H54 (cell line): ENCODE data around the gene MAGI2.
"Not testable (repeated sequence)": the region's sequence is repeated elsewhere in the genome, so short reads cannot be mapped to it uniquely, and the experiment has no call there.

Experiments
- DNase-seq: peaks from one replicate; pipeline ENCODE4 v3.0.0; 2011; ENCODE audit warnings: low spot score, mixed read lengths; ENCODE audit not compliant: insufficient read length
- FAIRE-seq: peaks from 3 replicates; lab custom pipeline; 2011; peaks lifted over from hg19 to GRCh38; lab: Jason Lieb, UNC
- POLR2A ChIP-seq: IDR thresholded peaks from 2 replicates; pipeline ENCODE4 v1.6.1; 2011; ENCODE audit warnings: low read depth, mild to moderate bottlenecking, low read length

MAGI2 gene

DNA sequence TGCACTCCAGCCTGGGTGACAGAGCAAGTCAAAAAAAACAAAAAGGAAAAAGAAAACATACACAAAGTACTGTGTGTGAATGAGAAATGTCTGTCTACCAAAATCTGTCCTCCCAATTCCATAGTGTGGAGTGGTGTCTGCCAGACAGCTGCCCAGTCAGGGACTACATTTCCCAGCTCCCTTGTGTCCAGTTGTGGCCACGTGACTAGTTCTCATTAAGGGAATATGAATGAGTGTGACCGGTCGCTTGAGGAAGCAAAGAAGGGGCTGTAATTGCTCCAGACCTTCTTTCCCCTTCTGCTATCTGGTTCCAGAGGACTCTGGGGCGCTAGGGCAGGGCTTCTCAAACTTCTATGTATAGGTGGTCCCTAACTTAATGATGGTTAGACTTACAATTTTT lies 1450.8 kb downstream of the MAGI2 start:
- TF ChIP-seq POLR2A, result no peak
- DNase-seq (no peak), FAIRE-seq (no peak)

DNA sequence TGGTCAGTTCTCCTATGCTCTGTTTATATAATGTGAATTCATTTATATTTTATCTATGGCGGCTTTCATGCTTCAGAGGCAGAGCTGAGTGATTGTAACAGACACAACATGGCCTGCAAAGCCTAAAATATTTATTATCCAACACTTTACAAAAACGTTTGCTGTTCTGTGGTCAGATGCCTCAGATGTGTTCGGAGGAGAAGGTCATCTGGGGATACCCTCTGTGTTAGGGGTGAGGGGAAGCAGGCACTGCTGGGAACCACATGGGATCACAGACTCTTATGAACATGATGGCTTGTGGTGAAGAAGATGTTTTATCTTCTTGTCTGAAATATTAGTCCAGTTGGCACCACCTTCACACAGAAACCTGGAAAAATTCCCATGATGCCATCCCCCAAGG lies 1451.4 kb downstream of the MAGI2 start:
- DNase-seq (no peak), FAIRE-seq (no peak)
- TF ChIP-seq POLR2A, result no peak

DNA sequence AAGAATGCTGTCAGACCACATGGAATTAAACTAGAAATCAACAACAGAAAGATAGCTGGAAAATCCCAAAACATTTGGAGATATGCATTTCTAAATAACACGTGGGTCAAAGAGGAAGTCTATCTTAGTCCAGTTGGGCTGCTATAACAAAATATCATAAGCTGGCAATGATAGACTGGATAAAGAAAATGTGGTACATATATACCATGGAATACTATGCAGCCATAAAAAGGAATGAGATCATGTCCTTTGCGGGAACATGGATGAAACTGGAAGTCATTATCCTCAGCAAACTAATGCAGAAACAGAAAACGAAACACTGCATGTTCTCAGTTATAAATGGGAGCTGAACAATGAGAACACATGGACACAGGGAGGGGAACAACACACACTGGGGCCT lies 1454.3 kb downstream of the MAGI2 start:
- not testable (repeated sequence) for FAIRE-seq, DNase-seq

DNA sequence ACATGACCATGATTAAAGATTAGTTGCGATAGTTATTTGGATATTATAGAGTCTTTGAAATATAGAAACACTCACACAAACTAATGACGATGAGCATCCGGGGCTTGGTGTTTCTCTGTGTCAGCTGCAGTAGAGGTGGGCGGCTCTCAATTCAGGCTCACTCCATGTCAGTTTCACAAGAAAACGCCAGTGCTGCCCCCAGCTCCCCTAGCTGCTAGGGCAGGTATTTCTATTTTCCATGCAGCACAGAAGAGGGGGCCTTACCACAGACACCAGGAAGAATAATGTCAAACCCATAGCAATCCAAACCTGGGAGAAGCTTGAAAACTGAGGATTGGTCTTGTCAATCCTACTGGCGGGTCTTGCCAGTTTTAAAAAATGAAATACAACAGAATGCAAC lies 1457.8 kb downstream of the MAGI2 start:
- no peak for TF ChIP-seq POLR2A
- DNase-seq (no peak), FAIRE-seq (no peak)

DNA sequence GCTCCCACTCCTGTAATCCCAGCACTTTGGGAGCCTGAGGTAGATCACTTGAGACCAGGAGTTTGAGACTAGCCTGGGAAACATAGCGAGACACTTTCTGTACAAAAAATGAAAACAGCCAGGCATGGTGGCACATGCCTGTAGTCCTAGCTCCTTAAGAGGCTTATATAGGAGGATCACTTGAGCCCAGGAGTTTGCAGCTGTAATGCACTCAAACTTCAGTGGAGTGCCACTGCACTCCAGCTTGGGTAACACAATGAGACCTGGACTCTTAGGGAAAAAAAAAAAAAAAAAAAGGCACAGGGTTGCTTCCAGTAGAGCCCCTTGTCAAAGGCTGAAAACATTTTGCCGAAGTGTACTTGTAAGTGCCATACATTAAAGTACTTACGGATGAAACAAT lies 1459.6 kb downstream of the MAGI2 start:
- no peak for TF ChIP-seq POLR2A
- FAIRE-seq, result no peak
- no peak for DNase-seq

DNA sequence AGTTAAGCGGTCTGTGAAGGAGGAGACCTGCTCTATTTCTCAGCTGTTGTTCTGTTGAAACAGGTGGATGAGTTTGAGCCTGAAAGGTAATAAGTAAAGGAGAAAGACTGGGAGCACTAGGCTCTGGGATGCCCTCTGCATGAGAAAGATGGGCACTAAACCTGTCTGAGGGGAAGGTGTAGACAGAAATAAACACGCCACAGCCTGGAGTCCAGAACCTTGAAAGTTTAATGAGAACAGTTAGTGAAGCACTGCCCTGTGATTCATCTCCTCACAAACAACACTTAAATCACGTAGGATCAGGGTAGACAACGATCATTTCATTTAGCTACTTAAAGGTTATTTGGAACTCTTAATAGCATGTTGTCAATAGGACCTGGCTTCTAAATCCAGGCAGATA lies 1461.8 kb downstream of the MAGI2 start:
- FAIRE-seq (no peak), DNase-seq (no peak)
- no peak for TF ChIP-seq POLR2A

DNA sequence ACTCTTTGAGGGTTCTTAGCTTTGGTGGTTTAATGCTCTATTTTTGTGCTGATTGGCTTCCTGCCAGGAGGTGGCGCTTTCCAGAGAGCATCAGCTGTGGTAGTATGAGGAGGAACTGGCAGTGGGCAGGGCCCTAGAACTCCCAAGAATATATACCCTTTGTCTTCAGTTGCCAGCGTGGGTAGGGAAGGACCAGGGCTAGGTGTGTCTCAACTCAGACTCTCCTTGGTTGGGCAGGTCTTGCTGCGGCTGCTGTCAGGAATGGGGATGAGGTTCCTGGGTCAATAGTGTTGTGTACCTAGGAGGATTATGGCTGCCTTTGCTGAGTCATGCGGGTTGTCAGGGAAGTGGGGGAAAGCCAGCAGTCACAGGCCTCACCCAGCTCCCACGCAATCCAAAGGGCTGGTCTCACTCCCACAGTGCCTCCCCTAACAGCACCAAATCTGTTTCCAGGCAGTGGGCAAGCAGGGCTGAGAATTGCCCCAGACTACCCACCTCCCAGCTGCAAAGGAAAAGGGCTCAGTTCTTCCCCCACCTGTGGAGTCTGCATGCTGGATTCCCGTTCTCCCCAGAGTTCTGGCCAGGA lies 1463.4 kb downstream of the MAGI2 start:
- no peak for FAIRE-seq

GRCh38 chr7:77985974-77986339 lies 1467.5 kb downstream of the MAGI2 start:
- no peak for TF ChIP-seq POLR2A
- no peak for DNase-seq
- no peak for FAIRE-seq

More for the DNA sequence above, 1463.4 kb downstream of the MAGI2 start:
- no peak for DNase-seq
- TF ChIP-seq POLR2A, result no peak

DNA sequence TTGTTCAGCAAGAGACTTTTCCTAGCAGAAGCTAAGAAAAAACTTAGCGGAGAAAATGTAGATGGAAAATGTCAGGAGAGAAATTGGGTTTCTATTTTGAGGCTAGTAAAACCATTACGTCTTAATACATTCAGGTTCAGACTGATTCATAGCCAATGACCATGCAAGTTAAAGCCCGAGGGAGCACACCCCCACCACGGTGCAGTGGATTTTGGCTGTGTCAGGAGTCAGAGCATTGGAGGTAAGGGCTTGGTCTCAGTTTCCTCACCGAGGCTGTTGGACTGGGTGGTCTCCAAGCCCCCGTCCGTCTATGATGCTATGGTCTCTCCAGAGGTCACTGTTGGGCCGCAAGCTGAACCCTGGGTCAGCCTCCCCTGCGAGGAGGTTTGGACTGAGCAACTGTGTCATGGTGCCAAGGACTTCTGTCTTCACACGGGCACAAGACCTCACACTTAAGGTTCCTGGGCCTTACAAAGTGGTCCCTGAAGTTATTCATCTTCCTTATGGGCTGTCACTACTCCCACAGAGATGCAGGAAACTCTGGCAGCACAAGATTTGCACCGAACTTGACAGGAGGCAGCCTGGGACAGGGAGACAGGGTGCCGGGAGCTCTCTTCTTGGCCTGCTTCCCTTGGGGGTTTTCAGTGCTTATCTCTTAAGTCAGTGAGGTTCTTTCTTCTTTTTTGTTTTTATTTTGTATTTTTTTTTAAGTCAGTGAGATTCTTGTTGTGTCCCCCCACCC lies 1468.1 kb downstream of the MAGI2 start:
- DNase-seq, result no peak
- FAIRE-seq, result no peak
- no peak for TF ChIP-seq POLR2A

- FAIRE-seq (no peak), DNase-seq (no peak)
- TF ChIP-seq POLR2A, result no peak
Observed at GRCh38 chr7:77983973-77984372, 1469.5 kb downstream of the MAGI2 start.

DNA sequence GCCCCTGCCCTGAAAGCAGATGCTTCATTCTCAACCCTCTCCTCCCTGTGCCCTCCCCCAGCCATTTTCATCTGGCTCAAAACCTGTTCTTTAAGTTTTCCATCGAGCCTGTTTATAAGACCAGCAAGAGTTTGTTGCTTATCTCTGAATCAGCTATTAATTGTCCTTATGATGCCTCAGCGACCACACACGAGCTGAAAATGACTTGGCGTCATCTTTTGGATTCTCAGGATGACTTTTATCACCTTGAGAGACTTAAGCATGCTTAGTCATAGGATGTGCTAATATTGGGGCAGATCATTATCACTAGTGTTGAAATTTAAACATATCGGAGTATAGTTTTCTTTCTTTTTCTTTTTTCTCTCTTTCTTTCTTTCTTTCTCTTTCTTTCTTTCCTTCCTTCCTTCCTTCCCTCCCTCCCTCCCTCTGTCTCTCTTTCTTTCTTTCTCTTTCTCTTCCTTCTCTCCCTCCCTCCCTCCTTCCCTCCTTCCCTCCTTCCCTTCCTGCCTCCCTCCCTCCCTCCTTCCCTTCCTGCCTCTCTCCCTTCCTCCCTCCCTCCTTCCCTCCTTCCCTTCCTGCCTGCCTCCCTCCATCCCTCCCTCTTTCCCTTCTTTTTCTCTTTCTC lies 1470.4 kb downstream of the MAGI2 start:
- no peak for TF ChIP-seq POLR2A
- FAIRE-seq, result no peak
- DNase-seq, result no peak

- FAIRE-seq, result no peak
- no peak for DNase-seq
- no peak for TF ChIP-seq POLR2A
Observed at GRCh38 chr7:77980087-77980713, 1473.3 kb downstream of the MAGI2 start.

GRCh38 chr7:77979219-77979618 lies 1474.2 kb downstream of the MAGI2 start:
- DNase-seq (peak; percentile 6), FAIRE-seq (no peak)

More at GRCh38 chr7:77979219-77979618, 1474.2 kb downstream of the MAGI2 start:
- no peak for TF ChIP-seq POLR2A
